ENCODE measurements around the gene VTI1A.
A peak's percentile ranks its signal among the peaks of the same experiment; 100 is the strongest.

The VTI1A gene

DNA sequence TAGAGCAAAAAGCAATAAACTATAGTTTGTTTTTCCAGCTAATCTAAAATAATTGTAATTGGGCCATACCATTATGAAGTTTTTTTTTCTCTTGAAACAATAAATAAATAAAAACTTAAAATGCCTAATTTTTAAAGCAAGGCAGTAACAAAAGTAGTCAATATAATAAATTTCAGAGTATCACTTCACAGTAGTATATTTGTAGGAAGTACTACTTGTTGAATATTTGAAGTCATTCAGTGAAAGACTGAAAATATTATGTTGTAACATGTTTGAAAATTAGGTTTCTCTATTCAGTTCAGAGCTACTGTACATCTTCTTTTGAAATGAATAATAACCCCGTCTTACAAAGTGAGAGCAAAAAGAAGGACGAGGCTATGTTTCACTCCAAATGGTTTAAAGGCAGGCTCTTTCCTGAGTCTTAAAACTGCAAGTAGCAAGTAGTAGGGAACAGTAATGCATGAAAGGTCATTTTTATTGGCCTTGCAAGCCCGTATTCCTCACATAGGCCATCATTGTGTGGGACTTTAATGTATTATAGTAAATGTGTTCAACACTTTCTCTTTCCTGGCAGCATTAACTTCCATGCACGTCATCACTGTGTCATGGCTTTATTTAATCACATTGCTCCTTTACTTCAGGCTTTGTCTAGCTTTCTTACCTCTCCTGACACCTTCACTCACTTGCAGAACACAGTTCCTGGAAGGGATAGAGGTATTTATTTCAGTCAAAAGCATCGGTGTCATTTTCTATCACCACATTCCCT lies 141.4 kb downstream of the VTI1A start (continued):
- TF ChIP-seq, protein P1, sequence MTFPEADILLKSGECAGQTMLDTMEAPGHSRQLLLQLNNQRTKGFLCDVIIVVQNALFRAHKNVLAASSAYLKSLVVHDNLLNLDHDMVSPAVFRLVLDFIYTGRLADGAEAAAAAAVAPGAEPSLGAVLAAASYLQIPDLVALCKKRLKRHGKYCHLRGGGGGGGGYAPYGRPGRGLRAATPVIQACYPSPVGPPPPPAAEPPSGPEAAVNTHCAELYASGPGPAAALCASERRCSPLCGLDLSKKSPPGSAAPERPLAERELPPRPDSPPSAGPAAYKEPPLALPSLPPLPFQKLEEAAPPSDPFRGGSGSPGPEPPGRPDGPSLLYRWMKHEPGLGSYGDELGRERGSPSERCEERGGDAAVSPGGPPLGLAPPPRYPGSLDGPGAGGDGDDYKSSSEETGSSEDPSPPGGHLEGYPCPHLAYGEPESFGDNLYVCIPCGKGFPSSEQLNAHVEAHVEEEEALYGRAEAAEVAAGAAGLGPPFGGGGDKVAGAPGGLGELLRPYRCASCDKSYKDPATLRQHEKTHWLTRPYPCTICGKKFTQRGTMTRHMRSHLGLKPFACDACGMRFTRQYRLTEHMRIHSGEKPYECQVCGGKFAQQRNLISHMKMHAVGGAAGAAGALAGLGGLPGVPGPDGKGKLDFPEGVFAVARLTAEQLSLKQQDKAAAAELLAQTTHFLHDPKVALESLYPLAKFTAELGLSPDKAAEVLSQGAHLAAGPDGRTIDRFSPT (tag by site-specific recombination; IDR thresholded peaks at IDR 0.05), result no peak
- TF ChIP-seq ZNF830 (tag by site-specific recombination; IDR thresholded peaks at IDR 0.05; ENCODE audit: low read depth), result no peak
- TF ChIP-seq, protein P2, sequence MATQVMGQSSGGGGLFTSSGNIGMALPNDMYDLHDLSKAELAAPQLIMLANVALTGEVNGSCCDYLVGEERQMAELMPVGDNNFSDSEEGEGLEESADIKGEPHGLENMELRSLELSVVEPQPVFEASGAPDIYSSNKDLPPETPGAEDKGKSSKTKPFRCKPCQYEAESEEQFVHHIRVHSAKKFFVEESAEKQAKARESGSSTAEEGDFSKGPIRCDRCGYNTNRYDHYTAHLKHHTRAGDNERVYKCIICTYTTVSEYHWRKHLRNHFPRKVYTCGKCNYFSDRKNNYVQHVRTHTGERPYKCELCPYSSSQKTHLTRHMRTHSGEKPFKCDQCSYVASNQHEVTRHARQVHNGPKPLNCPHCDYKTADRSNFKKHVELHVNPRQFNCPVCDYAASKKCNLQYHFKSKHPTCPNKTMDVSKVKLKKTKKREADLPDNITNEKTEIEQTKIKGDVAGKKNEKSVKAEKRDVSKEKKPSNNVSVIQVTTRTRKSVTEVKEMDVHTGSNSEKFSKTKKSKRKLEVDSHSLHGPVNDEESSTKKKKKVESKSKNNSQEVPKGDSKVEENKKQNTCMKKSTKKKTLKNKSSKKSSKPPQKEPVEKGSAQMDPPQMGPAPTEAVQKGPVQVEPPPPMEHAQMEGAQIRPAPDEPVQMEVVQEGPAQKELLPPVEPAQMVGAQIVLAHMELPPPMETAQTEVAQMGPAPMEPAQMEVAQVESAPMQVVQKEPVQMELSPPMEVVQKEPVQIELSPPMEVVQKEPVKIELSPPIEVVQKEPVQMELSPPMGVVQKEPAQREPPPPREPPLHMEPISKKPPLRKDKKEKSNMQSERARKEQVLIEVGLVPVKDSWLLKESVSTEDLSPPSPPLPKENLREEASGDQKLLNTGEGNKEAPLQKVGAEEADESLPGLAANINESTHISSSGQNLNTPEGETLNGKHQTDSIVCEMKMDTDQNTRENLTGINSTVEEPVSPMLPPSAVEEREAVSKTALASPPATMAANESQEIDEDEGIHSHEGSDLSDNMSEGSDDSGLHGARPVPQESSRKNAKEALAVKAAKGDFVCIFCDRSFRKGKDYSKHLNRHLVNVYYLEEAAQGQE (tag by site-specific recombination; IDR thresholded peaks at IDR 0.05), result no peak
- TF ChIP-seq ZNF132 (tag by site-specific recombination; IDR thresholded peaks at IDR 0.05; ENCODE audit: borderline replicate concordance), result no peak
- TF ChIP-seq, protein P3, sequence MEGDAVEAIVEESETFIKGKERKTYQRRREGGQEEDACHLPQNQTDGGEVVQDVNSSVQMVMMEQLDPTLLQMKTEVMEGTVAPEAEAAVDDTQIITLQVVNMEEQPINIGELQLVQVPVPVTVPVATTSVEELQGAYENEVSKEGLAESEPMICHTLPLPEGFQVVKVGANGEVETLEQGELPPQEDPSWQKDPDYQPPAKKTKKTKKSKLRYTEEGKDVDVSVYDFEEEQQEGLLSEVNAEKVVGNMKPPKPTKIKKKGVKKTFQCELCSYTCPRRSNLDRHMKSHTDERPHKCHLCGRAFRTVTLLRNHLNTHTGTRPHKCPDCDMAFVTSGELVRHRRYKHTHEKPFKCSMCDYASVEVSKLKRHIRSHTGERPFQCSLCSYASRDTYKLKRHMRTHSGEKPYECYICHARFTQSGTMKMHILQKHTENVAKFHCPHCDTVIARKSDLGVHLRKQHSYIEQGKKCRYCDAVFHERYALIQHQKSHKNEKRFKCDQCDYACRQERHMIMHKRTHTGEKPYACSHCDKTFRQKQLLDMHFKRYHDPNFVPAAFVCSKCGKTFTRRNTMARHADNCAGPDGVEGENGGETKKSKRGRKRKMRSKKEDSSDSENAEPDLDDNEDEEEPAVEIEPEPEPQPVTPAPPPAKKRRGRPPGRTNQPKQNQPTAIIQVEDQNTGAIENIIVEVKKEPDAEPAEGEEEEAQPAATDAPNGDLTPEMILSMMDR (tag by site-specific recombination; IDR thresholded peaks at IDR 0.05), result no peak
- no peak for TF ChIP-seq BCL11A (tag by site-specific recombination; IDR thresholded peaks at IDR 0.05; ENCODE audit: low read depth)
- no peak for TF ChIP-seq ZNF677 (tag by site-specific recombination; IDR thresholded peaks at IDR 0.05)
- no peak for TF ChIP-seq EGR2 (tag by site-specific recombination; IDR thresholded peaks at IDR 0.05; ENCODE audit: low read depth)
- TF ChIP-seq, protein P4, sequence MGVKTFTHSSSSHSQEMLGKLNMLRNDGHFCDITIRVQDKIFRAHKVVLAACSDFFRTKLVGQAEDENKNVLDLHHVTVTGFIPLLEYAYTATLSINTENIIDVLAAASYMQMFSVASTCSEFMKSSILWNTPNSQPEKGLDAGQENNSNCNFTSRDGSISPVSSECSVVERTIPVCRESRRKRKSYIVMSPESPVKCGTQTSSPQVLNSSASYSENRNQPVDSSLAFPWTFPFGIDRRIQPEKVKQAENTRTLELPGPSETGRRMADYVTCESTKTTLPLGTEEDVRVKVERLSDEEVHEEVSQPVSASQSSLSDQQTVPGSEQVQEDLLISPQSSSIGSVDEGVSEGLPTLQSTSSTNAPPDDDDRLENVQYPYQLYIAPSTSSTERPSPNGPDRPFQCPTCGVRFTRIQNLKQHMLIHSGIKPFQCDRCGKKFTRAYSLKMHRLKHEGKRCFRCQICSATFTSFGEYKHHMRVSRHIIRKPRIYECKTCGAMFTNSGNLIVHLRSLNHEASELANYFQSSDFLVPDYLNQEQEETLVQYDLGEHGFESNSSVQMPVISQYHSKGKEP (tag by site-specific recombination; IDR thresholded peaks at IDR 0.05), result no peak
- no peak for TF ChIP-seq ZEB2 (tag by site-specific recombination; IDR thresholded peaks at IDR 0.05)
- TF ChIP-seq ZNF843 (tag by site-specific recombination; IDR thresholded peaks at IDR 0.05), result no peak
- no peak for TF ChIP-seq ZNF768 (tag by site-specific recombination; IDR thresholded peaks at IDR 0.05)
- TF ChIP-seq SCRT2 (tag by site-specific recombination; IDR thresholded peaks at IDR 0.05), result peak; percentile 83
- no peak for TF ChIP-seq ZBTB20 (tag by site-specific recombination; IDR thresholded peaks at IDR 0.05)
- TF ChIP-seq ZNF621 (tag by site-specific recombination; IDR thresholded peaks at IDR 0.05), result no peak
- TF ChIP-seq, protein P5, sequence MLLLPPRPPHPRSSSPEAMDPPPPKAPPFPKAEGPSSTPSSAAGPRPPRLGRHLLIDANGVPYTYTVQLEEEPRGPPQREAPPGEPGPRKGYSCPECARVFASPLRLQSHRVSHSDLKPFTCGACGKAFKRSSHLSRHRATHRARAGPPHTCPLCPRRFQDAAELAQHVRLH (tag by site-specific recombination; IDR thresholded peaks at IDR 0.05), result no peak
- TF ChIP-seq HOXA7 (CRISPR knock-in tag; IDR thresholded peaks at IDR 0.05; ENCODE audit: borderline replicate concordance), result no peak
- TF ChIP-seq, protein P6, sequence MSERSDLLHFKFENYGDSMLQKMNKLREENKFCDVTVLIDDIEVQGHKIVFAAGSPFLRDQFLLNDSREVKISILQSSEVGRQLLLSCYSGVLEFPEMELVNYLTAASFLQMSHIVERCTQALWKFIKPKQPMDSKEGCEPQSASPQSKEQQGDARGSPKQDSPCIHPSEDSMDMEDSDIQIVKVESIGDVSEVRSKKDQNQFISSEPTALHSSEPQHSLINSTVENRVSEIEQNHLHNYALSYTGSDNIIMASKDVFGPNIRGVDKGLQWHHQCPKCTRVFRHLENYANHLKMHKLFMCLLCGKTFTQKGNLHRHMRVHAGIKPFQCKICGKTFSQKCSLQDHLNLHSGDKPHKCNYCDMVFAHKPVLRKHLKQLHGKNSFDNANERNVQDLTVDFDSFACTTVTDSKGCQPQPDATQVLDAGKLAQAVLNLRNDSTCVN (tag by site-specific recombination; optimal IDR thresholded peaks at IDR 0.05), result no peak
- TF ChIP-seq SCRT1 (tag by site-specific recombination; IDR thresholded peaks at IDR 0.05; ENCODE audit: borderline replicate concordance), result peak; percentile 78; the same call in 1 of the 2 replicates
- TF ChIP-seq ZNF521 (tag by site-specific recombination; IDR thresholded peaks at IDR 0.05), result no peak
- TF ChIP-seq, protein P7, sequence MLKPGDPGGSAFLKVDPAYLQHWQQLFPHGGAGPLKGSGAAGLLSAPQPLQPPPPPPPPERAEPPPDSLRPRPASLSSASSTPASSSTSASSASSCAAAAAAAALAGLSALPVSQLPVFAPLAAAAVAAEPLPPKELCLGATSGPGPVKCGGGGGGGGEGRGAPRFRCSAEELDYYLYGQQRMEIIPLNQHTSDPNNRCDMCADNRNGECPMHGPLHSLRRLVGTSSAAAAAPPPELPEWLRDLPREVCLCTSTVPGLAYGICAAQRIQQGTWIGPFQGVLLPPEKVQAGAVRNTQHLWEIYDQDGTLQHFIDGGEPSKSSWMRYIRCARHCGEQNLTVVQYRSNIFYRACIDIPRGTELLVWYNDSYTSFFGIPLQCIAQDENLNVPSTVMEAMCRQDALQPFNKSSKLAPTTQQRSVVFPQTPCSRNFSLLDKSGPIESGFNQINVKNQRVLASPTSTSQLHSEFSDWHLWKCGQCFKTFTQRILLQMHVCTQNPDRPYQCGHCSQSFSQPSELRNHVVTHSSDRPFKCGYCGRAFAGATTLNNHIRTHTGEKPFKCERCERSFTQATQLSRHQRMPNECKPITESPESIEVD (tag by site-specific recombination; IDR thresholded peaks at IDR 0.05), result 0 out of 2 replicates have a peak, but pooled peaks have one; percentile 66
- no peak for TF ChIP-seq GLIS2 (tag by site-specific recombination; IDR thresholded peaks at IDR 0.05)
- TF ChIP-seq ZNF626 (tag by site-specific recombination; IDR thresholded peaks at IDR 0.05), result no peak
